ENCODE results near the gene GPR162. TPM values are rescaled to one million over a fixed set of nuclear protein-coding genes. Genes with fewer than 3 reads are reported as not detected.
A peak's percentile ranks its signal among the peaks of the same experiment; 100 is the strongest.

Gene GPR162
- total and polyA plus RNA-seq, 10 of the 15 experiments (the other 5 are each of a cell fraction or from before 2014, with no cell fraction given) = not detected

GRCh38 chr12:6783828-6784227 is 37.8 kb upstream of the GPR162 start (continued):
- no peak for TF ChIP-seq E4F1 (IDR thresholded peaks at IDR 0.05; ENCODE audit: borderline replicate concordance, partially characterized antibody)

- no peak overlapping the region for H3K4me2 ChIP-seq (ENCODE audit: control insufficient read depth, insufficient read depth)
- in situ Hi-C loops (cut with MboI) (no loop called here), intact Hi-C loops (cut with micrococcal nuclease; ENCODE audit: unreplicated experiment) (no loop called here)
- WGBS (ENCODE audit: insufficient coverage, insufficient replicate concordance, low lambda C conversion rate, missing lambda C conversion rate) = 25% methylated on average over 5 of the region's 5 CpGs
- H3K4me1 ChIP-seq (ENCODE audit: control insufficient read depth, insufficient read depth, low read length) = 0 out of 2 replicates have a peak, but pooled peaks cover 2% of the 10 kb centered on the region
- H3K27me3 ChIP-seq (replicated peaks in 1 of 2; ENCODE audit: control insufficient read depth in 2 of 2, insufficient read depth in 2 of 2, low read length in 1 of 2) = no peaks in the 10 kb centered on the region
- H3K79me2 ChIP-seq (ENCODE audit: control insufficient read depth, insufficient read depth, low read length) = no peaks in the 10 kb centered on the region
- no peak overlapping the region for H3K27ac ChIP-seq (ENCODE audit: control insufficient read depth, insufficient read depth)
- ChIA-PET SMC1A (ENCODE audit: uncharacterized antibody, unreplicated experiment) (interaction anchor here (1.6 to 2.3 kb wide), 2 partner anchors 18 to 31 kb away, joined by 7 read pairs; partner anchors contain the start of gene PTMS), RAD21 (ENCODE audit: unreplicated experiment) (interaction anchor here (0.9 to 5.4 kb wide), 3 partner anchors 9 to 50 kb away, joined by 3 to 42 read pairs (median 4); partner anchors contain the start of gene MLF2), CTCF (interaction anchor here (0.7 to 2.8 kb wide), 9 partner anchors 11 to 85 kb away, joined by 3 to 17 read pairs (median 4); partner anchors contain the start of gene MLF2), POLR2A (interaction anchor here (1.0 to 1.4 kb wide), 2 partner anchors 8 to 68 kb away, joined by 3 to 12 read pairs; partner anchors contain the start of gene USP5)
- H2AFZ ChIP-seq (ENCODE audit: control insufficient read depth, low read depth, low read length) = no peak overlapping the region
- DNase-seq (ENCODE audit: low read depth, low spot score) (no peak), ATAC-seq (peak; percentile 27; the same call in 2 of the 3 replicates), FAIRE-seq (no peak)
- H3K4me3 ChIP-seq = no peak overlapping the region
- BruUV-seq (replicated peaks) = no TSS peak
- H3K9ac ChIP-seq (ENCODE audit: control insufficient read depth, insufficient read depth, low read length) = no peak overlapping the region
- TF ChIP-seq STAT1 (conservative IDR thresholded peaks at IDR 0.05) = no peak
- no peak for TF ChIP-seq CHD1 (IDR thresholded peaks at IDR 0.05; ENCODE audit: low read depth, low read length)
- TF ChIP-seq IKZF2 (IDR thresholded peaks at IDR 0.05) = peak in 1 of 2 experiments; percentile 23; a peak in 1 of 4 replicates
- no peak for TF ChIP-seq SRF (IDR thresholded peaks at IDR 0.05; ENCODE audit: low read depth in 2 of 2, low read length in 2 of 2)
- 0 out of 2 replicates have a peak, but pooled peaks have one; percentile 11 for TF ChIP-seq RUNX3 (IDR thresholded peaks at IDR 0.05; ENCODE audit: low read length)
- no peaks in the 10 kb centered on the region for H3K9me3 ChIP-seq (replicated peaks; ENCODE audit: control insufficient read depth, insufficient read depth, low read length)
- no peaks in the 10 kb centered on the region for H3K36me3 ChIP-seq (ENCODE audit: control insufficient read depth in 2 of 2, insufficient read depth in 2 of 2, low read length in 1 of 2)
- no peaks in the 10 kb centered on the region for H4K20me1 ChIP-seq (ENCODE audit: control insufficient read depth, insufficient read depth)
Observed at GRCh38 chr12:6784296-6784695, 37.3 kb upstream of the GPR162 start.

Data from GM12878 (cell line).